ENCODE results near the gene ACADSB. TPM values are rescaled to one million over a fixed set of nuclear protein-coding genes. Genes with fewer than 3 reads are reported as not detected.

ACADSB gene
- total RNA-seq, result 4.2 and 4.3 TPM in 2 replicates

DNA sequence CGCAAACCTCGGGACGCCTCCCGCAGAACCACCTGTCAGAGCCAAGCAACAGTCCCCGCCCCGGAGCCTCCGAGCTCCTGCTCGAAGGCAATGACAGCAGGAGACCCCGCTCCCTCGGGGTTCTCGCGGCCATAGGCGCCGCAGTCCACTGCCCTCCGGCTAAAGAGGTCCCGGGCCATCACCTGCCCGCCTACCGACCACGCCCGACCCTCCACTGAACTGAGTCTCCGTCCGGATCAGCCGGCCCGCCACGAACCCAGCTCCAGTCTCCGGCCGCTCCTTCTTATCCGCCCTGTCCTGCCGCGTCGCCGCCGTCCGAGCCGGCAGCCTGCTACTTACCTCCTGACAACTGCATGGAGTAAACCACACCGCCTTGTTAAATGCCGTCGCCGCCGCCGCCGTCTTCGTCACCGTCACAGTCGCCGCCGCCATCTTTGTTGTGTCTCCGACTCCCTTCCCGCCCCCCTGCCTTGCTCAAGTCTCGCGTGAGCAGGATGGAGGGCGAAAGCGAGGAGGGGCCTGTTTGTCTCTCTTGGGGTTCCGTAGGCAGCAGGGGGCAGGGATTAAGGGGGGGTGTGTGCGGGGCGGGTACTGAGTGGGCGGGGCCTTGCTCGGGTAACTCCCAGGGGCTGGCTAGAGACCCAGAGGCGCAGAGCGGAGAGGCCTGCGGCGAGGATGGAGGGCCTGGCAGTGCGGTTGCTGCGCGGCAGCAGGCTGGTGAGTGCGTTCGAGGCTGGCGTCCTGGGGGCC lies at the start of gene ACADSB, which contains the start of gene IKZF5:
Gene ACADSB, plus strand, starts transcription at position 652 of the 750 bp plus-strand sequence. Its CDS starts 24 bp downstream, at position 676.
Gene IKZF5, minus strand, starts transcription at position 441 of the 750 bp plus-strand sequence. CDS start 10,170 bp downstream, outside the sequence.
- peak within 1 kb of the TSS; percentile 97 for H3K4me3 ChIP-seq (ENCODE audit: low read depth, low read length)
- peak; percentile 99 for DNase-seq (ENCODE audit: low read depth)
- no peak for TF ChIP-seq CTCF (IDR thresholded peaks at IDR 0.05; ENCODE audit: insufficient read depth, low read depth, low read length)

- H3K4me3 ChIP-seq (ENCODE audit: low read depth, low read length), result no peak overlapping the region
- no peak for TF ChIP-seq CTCF (IDR thresholded peaks at IDR 0.05; ENCODE audit: insufficient read depth, low read depth, low read length)
- no peak for DNase-seq (ENCODE audit: low read depth)
Observed at GRCh38 chr10:122962405-122962804, 46.4 kb upstream of the ACADSB start.

GRCh38 chr10:122966879-122967278 lies 41.9 kb upstream of the ACADSB start:
- DNase-seq (ENCODE audit: low read depth), result no peak
- no peak for TF ChIP-seq CTCF (IDR thresholded peaks at IDR 0.05; ENCODE audit: insufficient read depth, low read depth, low read length)
- no peak overlapping the region for H3K4me3 ChIP-seq (ENCODE audit: low read depth, low read length)

DNA sequence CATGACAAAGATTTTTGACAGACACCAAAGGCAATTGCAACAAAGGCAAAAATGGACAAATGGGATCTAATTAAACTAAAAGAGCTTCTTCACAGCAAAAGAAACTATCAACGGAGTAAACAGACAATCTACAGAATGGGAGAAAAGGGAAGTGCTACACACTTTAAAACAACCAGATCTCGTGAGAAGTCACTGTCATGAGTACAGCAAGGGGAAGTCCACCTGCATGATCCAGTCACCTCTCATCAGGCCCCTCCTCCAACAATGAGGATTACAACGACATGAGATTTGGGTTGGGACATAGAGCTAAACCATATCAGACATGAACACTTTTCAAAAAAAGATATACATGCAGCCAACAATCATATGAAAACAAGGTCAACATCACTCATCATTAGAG lies 40.1 kb upstream of the ACADSB start:
- no peak for TF ChIP-seq CTCF (IDR thresholded peaks at IDR 0.05; ENCODE audit: insufficient read depth, low read depth, low read length)
- DNase-seq (ENCODE audit: low read depth), result no peak

GRCh38 chr10:122974023-122974422 lies 34.8 kb upstream of the ACADSB start:
- DNase-seq (ENCODE audit: low read depth), result peak; percentile 23
- TF ChIP-seq CTCF (IDR thresholded peaks at IDR 0.05; ENCODE audit: insufficient read depth, low read depth, low read length), result no peak
- H3K4me3 ChIP-seq (ENCODE audit: low read depth, low read length), result no peak overlapping the region

More for the DNA sequence above, 40.1 kb upstream of the ACADSB start:
- no peak overlapping the region for H3K4me3 ChIP-seq (ENCODE audit: low read depth, low read length)

GRCh38 chr10:122974543-122975064 lies 34.2 kb upstream of the ACADSB start:
- no peak for DNase-seq (ENCODE audit: low read depth)
- no peak overlapping the region for H3K4me3 ChIP-seq (ENCODE audit: low read depth, low read length)
- no peak for TF ChIP-seq CTCF (IDR thresholded peaks at IDR 0.05; ENCODE audit: insufficient read depth, low read depth, low read length)
